Stimulated activated CD4-positive, alpha-beta T cell treated with anti-CD3 and anti-CD28 coated beads, Interleukin-15, amount 100 ng/mL, for 24 hours (primary cell): ENCODE results near the gene FNDC10.

Source experiments
- DNase-seq: peaks from one replicate; pipeline ENCODE4 v3.0.0-alpha.2; 2020

The FNDC10 gene

GRCh38 chr1:1627829-1628753 lies 28.2 kb upstream of the FNDC10 start:
- no peak for DNase-seq

GRCh38 chr1:1627261-1627828 lies 27.4 kb upstream of the FNDC10 start:
- DNase-seq = no peak

GRCh38 chr1:1626207-1627141 lies 26.5 kb upstream of the FNDC10 start:
- DNase-seq = no peak

- no peak for DNase-seq
Measured at GRCh38 chr1:1625824-1626206, 25.9 kb upstream of the FNDC10 start.

GRCh38 chr1:1625404-1625775 lies 25.5 kb upstream of the FNDC10 start:
- DNase-seq = no peak

GRCh38 chr1:1624443-1625403 lies 24.8 kb upstream of the FNDC10 start:
- DNase-seq = no peak

- DNase-seq = no peak
Measured at GRCh38 chr1:1623631-1624442, 23.9 kb upstream of the FNDC10 start.

GRCh38 chr1:1623181-1623630 lies 23.3 kb upstream of the FNDC10 start:
- no peak for DNase-seq

GRCh38 chr1:1622788-1623094 lies 22.8 kb upstream of the FNDC10 start:
- DNase-seq = no peak

- DNase-seq = no peak
Measured at GRCh38 chr1:1622010-1622787, 22.3 kb upstream of the FNDC10 start.

- no peak for DNase-seq
Measured at GRCh38 chr1:1621173-1622009, 21.5 kb upstream of the FNDC10 start.

- no peak for DNase-seq
Measured at GRCh38 chr1:1620433-1621139, 20.7 kb upstream of the FNDC10 start.

- DNase-seq = no peak
Measured at GRCh38 chr1:1619917-1620361, 20.0 kb upstream of the FNDC10 start.

- no peak for DNase-seq
Measured at GRCh38 chr1:1618396-1619068, 18.6 kb upstream of the FNDC10 start.

GRCh38 chr1:1617925-1618324 lies 18.0 kb upstream of the FNDC10 start:
- DNase-seq = no peak

- no peak for DNase-seq
Measured at GRCh38 chr1:1617516-1617915, 17.6 kb upstream of the FNDC10 start.

- DNase-seq = no peak
Measured at GRCh38 chr1:1616838-1617237, 16.9 kb upstream of the FNDC10 start.
